RWPE2 (cell line): Measurements from ENCODE around the gene CDHR5.

ENCODE experiments used
- ATAC-seq: fragments of 200-7000 bp; cut with Tn5 transposase; 3 replicates; pipeline ENCODE4 v1.9.1; 2021; ENCODE audit warnings: low read depth
- DNase-seq: peaks from one replicate; pipeline ENCODE4 v3.0.0-alpha.2; 2020; ENCODE audit warnings: low spot score
- H3K27ac ChIP-seq: fragments of 450-650 bp; 2 replicates; pipeline ENCODE4 v1.5.1; 2017; ENCODE audit warnings: mild to moderate bottlenecking; ENCODE audit not compliant: poor library complexity, severe bottlenecking
- H3K27me3 ChIP-seq: fragments of 250-450 bp; sonication (Bioruptor Pico); 2 replicates; pipeline ENCODE4 v1.5.1; 2021; ENCODE audit warnings: mild to moderate bottlenecking, moderate library complexity; ENCODE audit not compliant: insufficient read depth, poor library complexity, severe bottlenecking
- H3K36me3 ChIP-seq: fragments of 250-450 bp; sonication (Bioruptor Pico); 2 replicates; pipeline ENCODE4 v1.5.1; 2020; ENCODE audit warnings: low read depth, mild to moderate bottlenecking, moderate library complexity
- H3K4me1 ChIP-seq: fragments of 250-450 bp; sonication (Bioruptor Pico); 2 replicates; pipeline ENCODE4 v1.5.1; 2021; ENCODE audit warnings: mild to moderate bottlenecking, moderate library complexity; ENCODE audit not compliant: insufficient read depth, poor library complexity, severe bottlenecking
- H3K4me3 ChIP-seq: fragments of 250-450 bp; sonication (Bioruptor Pico); 2 replicates; pipeline ENCODE4 v1.5.1; 2021; ENCODE audit warnings: mild to moderate bottlenecking, moderate library complexity; ENCODE audit not compliant: severe bottlenecking
- H3K9me3 ChIP-seq: fragments of 250-450 bp; sonication (Bioruptor Pico); 2 replicates; pipeline ENCODE4 v1.5.1; 2021; ENCODE audit warnings: mild to moderate bottlenecking, moderate library complexity; ENCODE audit not compliant: severe bottlenecking
- TF ChIP-seq, protein P1 (sequence below): fragments of 450-650 bp; IDR thresholded peaks from one replicate; pipeline ENCODE4 v1.5.1; 2017; ENCODE audit warnings: mild to moderate bottlenecking, moderate library complexity; ENCODE audit not compliant: poor library complexity, severe bottlenecking

CDHR5 gene

DNA sequence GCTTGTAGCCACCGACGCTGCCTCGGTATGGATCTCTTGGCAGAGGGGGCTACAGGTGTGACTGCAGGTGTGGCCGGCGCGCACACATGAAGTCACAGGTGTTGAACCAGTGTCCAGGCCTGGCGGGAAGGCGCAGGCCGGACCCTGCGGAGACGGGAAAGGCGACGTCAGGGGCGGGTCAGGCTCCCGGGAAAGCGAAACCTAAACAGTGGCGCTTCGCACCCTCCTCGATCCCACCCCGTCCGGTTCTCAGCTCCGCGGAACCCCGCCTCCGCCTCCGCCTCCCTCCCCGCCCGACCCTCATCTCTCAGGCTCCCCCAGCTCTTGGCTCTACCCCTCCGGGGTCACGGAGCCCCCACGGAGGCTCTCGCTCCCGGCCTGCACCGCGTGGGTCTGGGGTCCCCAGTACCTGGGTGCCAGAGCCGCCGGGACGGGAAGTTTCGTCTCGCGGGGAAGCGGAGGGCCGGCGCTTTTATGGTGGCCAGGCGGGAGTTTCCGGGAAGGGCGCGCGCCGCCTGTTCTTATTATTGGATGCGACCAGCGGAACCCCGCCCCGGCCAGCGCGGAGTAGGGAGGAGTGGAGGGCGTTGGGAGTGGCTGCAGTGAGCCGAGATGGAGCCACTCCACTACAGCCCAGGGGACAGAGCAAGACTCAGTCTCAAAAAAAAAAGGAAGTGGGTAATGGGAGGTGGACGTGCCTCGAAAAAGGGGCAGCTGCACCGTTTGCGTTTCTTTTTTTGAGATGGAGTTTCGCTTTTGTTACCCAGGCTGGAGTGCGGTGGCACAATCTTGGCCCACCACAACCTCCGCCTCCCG is 9.0 kb downstream of the CDHR5 start, which contains the start of gene IRF7:
Gene IRF7, minus strand, starts transcription at position 447 of the 816 bp plus-strand sequence. CDS start 586 bp downstream, outside the sequence.
- ATAC-seq, result peak; percentile 76
- H3K9me3 ChIP-seq, result no peaks in the 10 kb centered on the region
- peak; percentile 93 for DNase-seq
- peak within 1 kb of the TSS; percentile 76 for H3K4me3 ChIP-seq
- peak within 1 kb of the TSS; percentile 53 for H3K27ac ChIP-seq
- TF ChIP-seq, protein P1, sequence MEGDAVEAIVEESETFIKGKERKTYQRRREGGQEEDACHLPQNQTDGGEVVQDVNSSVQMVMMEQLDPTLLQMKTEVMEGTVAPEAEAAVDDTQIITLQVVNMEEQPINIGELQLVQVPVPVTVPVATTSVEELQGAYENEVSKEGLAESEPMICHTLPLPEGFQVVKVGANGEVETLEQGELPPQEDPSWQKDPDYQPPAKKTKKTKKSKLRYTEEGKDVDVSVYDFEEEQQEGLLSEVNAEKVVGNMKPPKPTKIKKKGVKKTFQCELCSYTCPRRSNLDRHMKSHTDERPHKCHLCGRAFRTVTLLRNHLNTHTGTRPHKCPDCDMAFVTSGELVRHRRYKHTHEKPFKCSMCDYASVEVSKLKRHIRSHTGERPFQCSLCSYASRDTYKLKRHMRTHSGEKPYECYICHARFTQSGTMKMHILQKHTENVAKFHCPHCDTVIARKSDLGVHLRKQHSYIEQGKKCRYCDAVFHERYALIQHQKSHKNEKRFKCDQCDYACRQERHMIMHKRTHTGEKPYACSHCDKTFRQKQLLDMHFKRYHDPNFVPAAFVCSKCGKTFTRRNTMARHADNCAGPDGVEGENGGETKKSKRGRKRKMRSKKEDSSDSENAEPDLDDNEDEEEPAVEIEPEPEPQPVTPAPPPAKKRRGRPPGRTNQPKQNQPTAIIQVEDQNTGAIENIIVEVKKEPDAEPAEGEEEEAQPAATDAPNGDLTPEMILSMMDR, result no peak
- H3K36me3 ChIP-seq, result peaks cover 28% of the 10 kb centered on the region
- H3K4me1 ChIP-seq, result peaks cover 10% of the 10 kb centered on the region
- no peaks in the 10 kb centered on the region for H3K27me3 ChIP-seq

DNA sequence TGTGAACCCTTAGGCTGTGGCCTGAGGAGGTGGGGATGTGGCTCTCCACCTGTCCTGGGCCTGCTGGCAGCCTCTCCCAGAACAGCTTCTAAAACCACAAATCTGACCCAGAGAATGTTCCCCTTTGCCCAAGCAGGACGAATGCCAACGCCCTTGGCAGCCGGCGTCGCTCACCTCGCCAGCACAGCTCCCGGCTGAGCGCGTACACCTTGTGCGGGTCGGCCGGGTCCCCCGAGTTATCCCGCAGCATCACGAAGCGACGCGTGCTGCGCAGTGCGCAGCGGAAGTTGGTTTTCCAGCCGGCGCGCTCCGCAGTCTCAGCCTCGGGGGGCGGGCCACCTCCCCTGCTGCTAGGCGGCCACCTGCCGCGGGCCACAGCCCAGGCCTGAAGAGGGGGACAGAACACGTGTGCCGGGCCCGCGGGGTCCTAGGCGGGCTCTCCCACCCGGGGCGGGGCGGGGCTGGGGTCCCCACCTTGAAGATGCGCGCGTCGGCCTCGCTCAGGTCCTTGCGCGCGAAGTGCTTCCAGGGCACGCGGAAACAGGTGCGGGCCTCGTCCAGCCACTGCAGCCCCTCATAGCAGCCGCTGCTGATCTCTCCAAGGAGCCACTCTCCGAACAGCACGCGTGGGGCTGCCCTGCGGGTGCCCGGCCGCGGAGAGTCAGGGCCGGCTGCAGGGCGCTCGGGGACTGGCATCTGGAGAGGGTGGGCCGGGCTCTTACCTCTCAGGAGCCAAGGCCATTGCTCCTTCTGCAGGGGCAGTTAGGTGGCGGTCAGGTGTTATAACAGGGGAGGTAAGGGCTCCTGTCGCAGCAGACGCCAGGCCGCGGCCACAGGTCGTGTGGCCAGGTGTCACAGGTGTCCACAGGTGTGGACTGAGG is 9.9 kb downstream of the CDHR5 start:
- Histone ChIP-seq H3K9me3 (no peaks in the 10 kb centered on the region), H3K4me3 (peak overlapping the region; percentile 76), H3K36me3 (peaks cover 37% of the 10 kb centered on the region), H3K4me1 (peaks cover 10% of the 10 kb centered on the region), H3K27ac (peak overlapping the region; percentile 53), H3K27me3 (no peaks in the 10 kb centered on the region)
- peak; percentile 12; the same call in 2 of the 3 replicates for ATAC-seq
- TF ChIP-seq, protein P1, result no peak
- DNase-seq, result no peak

DNA sequence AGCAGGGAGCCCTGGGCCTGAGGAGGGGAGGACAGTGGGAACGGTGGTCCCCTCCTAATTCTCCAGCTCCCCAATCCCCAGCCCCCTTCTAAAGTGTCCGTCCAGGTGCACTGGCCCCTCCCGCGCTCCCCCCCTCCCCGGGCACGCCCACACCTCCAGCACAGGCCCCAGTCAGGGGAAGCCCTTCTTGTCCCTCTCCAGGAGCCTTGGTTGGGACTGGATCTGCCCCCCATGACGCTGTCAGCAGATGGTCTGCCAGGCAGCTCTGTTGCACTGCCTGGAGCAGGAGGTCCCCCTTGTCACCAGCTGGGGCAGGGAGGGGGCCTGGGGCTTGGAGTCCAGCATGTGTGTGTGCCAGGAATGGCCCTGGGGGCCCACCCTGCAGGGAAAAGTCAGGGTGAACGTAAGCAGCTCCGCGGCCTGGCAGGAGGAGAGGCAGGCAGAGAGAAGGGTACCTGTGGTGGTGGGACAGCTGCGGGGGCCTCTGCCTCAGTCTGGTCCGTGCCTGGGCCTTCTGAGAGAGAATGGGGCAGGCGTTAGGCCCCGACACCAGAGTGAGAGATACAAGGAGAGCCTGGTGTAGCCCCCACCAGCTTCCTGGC is 10.6 kb downstream of the CDHR5 start:
- Histone ChIP-seq H3K36me3 (peaks cover 44% of the 10 kb centered on the region), H3K4me1 (peaks cover 10% of the 10 kb centered on the region), H3K27ac (peak overlapping the region; percentile 53), H3K9me3 (no peaks in the 10 kb centered on the region), H3K27me3 (no peaks in the 10 kb centered on the region), H3K4me3 (no peak overlapping the region)
- DNase-seq, result peak; percentile 63
- TF ChIP-seq, protein P1, result no peak
- ATAC-seq, result peak; percentile 3; the same call in 1 of the 3 replicates

DNA sequence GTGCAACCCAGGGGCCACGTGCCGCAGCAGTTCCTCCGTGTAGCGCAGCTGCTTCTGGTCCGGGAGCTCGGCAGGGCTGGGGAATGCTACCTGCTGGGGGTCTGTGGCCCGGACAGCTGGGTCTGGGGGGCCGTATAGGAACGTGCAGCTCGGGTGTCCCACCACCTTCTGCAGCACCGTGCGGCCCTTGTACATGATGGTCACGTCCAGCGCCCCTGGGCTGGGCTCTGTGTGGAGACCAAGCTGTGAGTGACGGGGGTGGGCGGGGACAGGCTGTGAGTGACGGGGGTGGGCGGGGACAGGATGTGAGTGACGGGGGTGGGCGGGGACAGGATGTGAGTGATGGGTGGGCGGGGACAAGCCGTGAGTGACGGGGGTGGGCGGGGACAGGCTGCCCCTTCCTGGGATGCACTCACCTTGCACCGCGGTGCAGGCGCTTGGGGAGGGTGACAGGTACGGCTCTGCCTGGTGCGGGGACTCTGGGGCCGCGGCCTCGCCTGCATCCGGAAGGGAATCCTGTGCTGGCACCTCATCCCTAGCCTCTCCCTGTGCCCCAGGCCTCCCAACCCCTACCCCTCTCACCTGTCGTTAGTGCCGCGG is 11.3 kb downstream of the CDHR5 start:
- DNase-seq, result peak; percentile 92
- no peaks in the 10 kb centered on the region for H3K9me3 ChIP-seq
- peaks cover 10% of the 10 kb centered on the region for H3K4me1 ChIP-seq
- H3K27me3 ChIP-seq, result no peaks in the 10 kb centered on the region
- peaks cover 49% of the 10 kb centered on the region for H3K36me3 ChIP-seq
- H3K27ac ChIP-seq, result peak overlapping the region; percentile 53
- no peak overlapping the region for H3K4me3 ChIP-seq
- ATAC-seq, result peak; percentile 26
- TF ChIP-seq, protein P1, result no peak
